Germinal center (tissue), 1 donor: ENCODE measurements around the gene DDR2.
"Not testable (repeated sequence)": the region's sequence is repeated elsewhere in the genome, so short reads cannot be mapped to it uniquely, and the experiment has no call there.

Source experiments
- DNase-seq: peaks from one replicate; pipeline ENCODE4 v3.0.0; 2012; ENCODE audit warnings: mixed read lengths, low spot score

The DDR2 gene

DNA sequence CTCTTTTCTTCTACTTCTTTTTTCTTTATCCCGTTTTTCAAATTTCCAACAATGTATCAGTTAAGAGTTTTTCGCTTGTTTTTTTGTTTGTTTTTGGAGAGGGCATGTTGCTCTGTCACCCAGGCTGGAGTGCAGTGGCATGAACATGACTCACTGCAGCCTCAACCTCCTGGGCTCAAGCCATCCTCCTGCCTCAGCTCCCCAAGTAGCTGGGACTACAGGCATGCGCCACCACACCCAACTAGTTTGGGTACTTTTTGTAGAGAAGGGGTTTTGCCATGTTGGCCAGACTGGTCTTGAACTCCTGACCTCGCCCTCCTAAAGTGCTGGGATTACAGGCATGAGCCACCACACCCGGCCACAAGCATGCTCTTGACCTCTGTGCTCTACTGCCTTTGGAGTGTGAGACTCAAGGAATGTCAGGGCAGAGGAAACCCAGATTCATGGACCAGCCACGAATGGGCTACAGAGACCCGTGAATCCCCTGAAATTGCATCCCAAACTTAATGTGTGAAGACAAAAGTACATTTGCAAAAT, 93.1 kb downstream of the DDR2 start:
- DNase-seq = no peak

DNA sequence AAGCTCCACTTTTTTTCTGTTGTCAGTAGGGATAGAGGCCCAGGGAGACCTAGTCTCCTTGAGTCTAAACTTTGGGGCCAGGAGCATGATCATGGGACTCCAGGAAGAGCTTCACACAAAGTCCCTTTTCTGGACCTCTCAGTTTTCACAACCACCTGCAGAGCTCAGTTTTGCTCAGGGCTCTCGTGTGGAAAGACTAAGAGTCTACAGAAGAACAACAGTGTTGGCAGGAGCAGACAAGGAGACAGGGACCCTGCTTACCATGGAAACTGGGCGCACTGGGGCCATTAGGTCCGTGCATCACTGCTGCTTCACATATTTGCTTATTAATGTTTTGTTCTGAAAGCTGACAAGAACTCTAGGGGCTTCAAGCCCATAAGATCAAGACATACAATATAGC, 94.3 kb downstream of the DDR2 start:
- no peak for DNase-seq

DNA sequence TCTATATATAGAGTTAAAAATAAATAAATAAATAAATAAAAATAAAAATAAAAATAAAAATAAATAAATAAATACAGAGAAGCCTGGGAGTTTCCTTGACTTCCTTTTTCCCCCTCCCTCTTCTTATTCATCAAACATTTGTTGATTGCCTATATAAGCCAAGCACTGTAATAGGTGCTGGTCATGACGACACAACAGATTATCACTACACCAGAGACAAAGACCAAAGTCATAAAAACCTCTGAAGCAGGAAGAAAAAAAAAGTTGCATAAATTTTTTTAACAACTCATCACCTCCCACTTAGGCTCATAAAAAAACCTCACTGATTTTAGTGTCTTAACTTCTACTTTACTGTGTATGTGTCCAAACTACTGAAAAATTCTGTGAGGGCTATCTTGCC, 95.2 kb downstream of the DDR2 start:
- DNase-seq = not testable (repeated sequence)

DNA sequence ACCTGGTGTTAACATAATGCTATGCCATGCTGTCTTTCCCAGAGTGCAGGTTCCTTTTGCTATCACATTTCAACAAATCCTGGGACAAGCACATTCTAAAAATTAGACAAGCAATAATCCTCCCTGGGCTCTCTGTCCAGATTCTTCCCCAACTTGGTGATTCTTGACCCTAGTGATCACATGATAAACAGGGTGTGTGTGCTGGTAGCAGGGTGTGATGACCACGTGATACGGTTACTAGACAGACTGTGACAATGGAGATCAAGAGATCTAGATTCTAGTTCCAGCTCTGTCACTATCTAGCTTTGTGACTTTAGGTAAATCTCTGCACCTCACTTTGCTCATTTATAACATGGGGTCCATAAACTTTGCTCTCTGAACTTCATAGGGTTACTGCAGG, 96.3 kb downstream of the DDR2 start:
- no peak for DNase-seq

DNA sequence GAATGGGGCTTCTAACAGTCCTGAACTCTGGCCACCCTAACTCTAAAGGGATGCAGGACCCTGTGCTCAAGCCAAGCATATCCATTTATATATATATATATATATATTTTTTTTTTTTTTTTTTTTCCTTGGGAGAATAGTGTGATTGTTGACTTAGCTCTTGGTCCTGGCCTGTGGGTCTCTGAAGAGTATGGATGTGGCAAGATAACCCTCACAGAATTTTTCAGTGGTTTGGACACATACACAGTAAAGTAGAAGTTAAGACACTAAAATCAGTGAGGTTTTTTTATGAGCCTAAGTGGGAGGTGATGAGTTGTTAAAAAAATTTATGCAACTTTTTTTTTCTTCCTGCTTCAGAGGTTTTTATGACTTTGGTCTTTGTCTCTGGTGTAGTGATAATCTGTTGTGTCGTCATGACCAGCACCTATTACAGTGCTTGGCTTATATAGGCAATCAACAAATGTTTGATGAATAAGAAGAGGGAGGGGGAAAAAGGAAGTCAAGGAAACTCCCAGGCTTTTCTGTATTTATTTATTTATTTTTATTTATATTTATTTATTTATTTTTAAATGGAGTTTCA, 97.0 kb downstream of the DDR2 start:
- DNase-seq = not testable (repeated sequence)

DNA sequence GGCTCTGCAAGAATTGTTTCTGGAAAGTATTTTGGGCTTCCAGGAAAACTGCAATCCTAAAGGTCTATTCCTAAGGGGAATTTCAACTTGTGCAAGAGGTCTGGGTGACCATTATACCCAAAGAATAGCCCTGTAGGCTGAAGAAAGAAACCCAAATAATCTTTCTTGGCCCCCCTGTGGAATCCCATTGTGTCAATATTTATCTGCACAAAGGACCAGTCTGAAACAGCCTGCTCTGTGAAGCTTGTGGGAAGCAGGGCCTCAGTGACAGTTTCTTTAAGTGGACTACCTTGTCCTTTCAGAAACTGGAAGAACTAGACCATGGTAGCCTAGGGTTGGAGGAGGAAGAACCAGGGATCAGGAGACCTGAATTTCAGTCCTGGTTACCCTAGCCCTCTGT, 99.8 kb downstream of the DDR2 start:
- no peak for DNase-seq

DNA sequence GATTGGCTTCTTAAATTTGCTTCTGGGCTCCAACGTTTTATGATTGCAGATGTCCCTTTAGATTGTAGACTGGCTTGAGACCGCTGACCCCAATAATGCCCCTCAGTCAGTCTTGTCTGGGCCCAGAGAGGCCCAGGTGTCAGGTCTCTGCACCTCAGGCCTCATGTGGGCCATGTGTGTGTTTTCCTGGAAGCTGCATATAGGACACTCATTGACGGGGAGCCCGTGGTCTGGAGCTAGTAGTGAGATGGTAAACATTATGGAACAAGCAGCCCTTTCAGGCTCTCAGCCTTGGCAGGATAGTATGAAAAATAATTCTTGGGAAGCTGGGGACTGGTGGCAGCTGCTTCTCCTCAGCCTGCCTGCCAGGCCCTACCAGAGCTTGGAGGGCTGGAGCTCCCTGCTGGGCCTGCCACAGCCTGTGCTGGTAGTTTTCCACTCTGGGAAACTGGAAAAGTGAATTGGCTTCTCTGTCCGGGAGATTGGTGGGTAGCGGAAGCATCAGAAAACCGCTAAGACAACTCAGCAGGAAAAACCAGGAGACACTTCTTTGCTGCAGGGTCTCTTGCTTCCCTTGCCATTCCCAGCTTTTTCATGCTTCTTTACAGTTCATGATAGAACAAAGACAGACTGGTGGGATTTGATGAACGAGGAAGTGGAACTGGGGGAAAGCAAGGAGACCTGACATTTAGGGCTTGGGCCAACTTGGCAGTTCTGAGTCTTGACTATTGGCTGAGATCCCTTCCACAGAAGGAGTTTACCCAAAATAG, 100.5 kb downstream of the DDR2 start:
- DNase-seq = no peak

DNA sequence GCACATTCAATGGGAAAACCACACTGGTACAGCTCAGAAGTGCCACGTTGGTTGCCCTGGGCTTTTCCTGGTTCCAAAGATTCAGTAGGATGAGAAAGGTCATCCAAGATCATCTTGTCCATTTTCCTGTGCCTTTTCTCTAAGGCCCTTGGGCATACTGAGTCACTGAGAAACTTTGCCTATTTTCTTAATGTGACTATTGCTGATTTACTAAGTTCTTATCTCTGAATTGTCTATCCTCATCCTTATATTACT, 101.0 kb downstream of the DDR2 start:
- no peak for DNase-seq

DNA sequence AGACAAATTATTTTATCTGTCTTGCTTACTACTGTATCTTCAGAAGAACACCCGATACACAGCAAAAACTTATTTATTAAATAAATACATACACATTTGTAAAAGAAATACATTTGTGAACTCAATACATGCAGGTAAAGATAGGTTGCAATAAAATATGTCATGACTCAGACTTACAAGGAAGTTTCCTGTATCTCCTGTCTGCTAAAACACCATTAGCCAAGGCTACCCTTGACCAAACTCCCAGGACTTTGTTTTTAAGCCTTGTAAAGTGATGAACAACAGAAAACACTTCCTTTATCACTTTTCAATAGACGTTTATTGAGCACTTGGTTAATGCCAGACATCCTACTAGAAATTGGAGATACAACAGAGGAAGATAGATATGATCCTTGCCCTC, 101.8 kb downstream of the DDR2 start:
- no peak for DNase-seq

DNA sequence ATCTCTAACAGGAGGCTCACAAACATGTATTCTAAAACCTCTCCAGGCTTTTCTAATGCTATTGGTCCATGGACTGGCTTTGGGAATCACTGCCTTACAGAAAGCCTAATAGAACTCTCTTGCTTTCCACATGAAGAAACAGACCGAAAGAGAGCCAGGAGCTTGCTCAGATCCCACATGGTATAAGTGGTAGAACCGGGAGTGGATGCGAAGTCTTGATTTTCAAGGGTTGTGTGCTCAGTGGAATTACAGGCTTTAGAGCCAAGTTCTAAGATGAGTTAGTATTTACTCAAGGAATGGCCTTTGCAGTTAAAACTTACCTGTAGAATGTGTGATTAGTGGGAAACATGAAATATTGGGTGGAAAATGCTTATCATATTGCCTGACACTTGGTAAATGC, 103.9 kb downstream of the DDR2 start:
- DNase-seq = no peak

DNA sequence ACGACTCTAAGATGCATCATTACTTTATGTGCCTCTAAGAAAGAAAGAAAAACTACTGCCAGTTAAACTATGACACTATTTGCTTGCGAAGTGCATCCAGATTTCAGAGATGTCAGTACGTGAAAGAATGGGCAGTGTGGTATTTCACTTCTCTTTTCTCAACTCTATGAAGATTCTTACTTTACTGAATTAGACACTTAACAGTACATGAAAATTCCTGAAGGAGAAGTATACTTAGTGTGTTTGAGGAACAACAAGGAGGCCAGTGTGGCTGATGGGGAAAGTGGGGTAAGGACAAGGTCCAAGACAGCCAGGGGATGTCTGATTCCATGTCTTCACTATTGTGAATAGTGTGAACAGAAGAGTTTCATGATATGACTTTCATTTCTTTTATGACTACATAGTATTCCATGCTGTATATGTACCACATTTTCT, 104.4 kb downstream of the DDR2 start:
- DNase-seq = no peak

DNA sequence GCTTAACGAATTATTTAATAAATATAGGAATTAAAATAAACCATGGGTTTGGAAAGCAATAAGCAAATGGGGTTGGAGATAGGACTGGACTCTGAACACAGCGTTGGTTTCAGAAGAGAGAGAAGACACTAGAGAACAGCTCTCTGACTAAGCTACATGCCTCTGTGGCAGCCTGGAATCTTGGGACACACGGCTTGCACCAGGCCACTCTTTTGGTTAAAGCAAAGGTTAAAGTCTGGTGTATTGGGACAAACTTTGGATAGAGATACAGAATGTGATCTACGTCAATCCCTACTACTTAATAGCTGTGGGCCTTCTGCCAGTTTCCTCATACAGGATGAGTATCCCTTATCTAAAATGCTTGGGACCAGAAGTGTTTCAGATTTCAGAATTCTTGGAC, 108.5 kb downstream of the DDR2 start:
- no peak for DNase-seq

DNA sequence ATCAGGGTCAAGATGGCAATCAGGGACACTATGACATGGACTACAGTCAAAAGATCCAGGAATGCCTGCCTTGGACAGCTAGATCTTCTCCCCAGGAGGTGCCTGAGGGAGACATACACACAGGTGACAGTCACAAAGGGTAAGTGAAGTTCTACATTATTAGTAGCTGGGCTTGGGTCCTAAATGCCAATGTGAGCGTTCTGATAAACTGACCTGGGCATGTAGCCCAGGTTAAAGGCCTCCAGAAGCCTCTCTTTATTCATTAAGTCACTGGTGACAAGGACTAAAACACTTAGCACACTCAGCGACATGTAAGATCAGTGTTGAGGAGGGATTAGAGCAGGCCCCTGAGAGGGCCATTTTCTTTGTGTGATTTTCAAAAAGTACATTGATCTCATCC, 109.3 kb downstream of the DDR2 start:
- DNase-seq = no peak

DNA sequence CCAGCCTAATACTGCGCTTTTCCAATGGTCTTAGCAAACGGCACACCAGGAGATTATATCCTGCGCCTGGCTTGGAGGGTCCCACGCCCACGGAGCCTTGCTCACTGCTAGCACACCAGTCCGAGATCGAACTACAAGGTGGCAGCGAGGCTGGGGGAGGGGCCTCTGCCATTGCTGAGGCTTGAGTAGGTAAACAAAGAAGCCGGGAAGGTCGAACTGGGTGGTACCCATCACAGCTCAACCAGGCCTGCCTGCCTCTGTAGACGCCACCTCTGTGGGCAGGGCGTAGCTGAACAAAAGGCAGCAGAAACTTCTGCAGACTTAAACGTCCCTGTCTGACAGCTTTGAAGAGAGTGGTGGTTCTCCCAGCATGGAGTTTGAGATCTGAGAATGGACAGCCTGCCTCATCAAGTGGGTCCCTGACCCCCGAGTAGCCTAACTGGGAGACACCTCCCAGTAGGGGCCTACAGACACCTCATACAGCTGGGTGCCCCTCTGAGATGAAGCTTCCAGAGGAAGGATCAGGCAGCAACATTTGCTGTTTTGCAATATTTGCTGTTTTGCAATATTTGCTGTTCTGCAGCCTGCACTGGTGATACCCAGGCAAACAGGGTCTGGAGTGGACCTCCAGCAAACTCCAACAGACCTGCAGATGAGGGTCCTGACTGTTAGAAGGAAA, 114.1 kb downstream of the DDR2 start:
- DNase-seq = not testable (repeated sequence)

DNA sequence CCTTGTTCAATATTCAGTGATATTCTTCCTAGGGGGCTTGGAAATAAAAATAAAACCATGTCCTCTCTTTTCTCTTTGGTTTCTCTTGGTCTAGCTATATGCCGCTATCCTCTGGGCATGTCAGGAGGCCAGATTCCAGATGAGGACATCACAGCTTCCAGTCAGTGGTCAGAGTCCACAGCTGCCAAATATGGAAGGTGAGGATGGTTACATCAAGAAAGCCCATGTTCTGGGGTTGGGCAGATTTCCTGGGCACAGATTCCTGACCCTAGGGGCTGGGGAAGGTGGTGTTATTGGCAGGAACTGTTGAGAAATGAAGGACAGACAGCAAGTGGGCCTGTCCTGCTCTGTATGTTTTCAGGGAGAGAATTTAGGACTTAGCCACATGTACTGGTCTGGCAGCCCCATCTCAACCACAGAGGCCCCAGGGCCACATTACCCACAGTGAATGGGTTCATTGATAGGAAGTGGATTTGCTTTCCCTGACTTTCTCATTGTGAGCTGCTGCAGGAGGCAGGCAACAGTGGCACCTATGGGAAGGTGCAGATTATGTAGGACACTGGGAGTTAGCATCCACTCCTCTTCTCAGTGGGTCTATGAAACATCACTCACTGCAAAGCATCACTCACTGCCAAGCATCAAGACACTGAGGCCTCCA, 120.9 kb downstream of the DDR2 start:
- DNase-seq = no peak

DNA sequence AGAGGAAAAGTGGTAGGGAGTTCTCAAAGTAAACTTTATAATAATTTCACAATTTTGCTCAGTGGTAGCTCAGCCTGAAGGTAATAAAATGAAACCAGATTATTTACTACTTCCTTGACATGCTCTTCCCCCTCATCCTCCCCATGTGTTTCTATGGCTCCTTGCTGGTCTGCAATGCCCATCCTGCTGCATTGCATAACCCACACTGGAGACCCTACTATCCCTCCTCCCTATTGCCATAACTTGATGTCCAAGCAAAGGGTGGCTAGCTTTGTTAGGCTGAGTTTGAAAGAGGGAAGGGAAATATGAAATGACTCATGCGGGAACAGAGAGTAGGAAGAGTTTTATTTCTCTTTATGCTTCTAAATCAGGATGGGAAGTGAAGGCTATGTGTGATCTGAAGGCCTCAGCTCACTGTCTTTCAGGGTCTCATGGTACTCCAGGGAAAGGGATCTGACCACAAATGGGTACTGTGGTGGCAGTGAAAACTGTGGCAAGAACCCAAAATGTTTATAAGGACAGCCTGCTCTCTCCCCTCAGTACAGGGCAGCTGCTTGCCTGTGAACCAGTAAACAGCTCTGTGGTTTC, 121.8 kb downstream of the DDR2 start:
- DNase-seq = no peak

DNA sequence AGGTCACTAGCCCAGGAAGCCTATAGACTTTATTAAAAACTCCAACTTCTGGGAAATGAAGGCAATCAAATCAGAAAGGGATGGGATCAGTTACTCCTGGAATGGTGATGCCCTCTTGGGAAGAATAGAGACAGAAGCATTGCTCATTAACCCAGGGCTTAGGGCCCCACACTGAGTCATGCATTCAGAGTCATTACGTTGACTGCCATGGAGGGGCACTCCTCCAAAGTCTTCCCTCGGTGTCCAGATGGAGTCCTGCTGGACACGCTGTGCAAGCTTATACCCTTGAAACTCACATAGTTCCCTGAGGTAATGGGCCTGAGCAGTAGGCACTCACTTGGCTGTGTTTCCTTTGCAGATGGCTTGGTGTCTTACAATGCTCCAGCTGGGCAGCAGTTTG, 123.0 kb downstream of the DDR2 start:
- DNase-seq = no peak

DNA sequence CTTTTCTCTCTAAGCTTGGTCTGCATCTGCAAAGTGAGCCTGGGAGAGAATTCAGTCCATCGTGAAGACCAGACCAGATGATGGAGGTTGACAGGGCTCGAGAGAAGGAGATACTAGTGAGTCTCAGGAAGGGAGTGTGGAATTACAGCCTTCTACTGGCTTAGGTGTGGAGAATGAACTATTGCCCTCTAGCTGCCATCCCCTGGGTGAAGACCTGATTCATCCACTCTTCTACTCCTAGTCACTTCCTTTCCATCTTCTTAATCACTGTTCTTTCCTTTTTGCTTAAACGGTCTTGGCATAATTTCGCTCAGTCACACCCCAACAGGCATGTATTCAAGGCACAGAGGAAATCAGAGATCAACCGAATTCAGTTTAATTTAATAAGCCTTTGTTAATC, 124.3 kb downstream of the DDR2 start:
- DNase-seq = no peak

DNA sequence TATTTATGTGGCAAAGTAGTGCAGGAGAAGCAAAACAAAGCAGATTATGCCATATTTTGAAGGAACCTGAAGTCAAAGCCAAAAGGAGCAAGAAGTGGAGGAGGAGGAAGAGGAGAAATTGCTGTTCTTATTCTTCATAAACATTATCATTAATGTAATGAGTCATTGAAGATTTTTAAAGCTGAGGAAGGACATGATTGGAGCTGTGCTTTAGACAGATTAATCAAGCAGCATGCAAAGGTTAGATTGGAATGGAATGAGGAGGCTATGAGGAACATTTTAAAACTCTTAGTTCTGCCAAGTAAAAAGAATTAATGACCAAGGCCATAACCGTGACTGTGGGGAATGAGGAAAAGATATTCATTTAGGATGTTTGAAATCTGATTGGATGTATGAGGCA, 125.2 kb downstream of the DDR2 start:
- DNase-seq = no peak

DNA sequence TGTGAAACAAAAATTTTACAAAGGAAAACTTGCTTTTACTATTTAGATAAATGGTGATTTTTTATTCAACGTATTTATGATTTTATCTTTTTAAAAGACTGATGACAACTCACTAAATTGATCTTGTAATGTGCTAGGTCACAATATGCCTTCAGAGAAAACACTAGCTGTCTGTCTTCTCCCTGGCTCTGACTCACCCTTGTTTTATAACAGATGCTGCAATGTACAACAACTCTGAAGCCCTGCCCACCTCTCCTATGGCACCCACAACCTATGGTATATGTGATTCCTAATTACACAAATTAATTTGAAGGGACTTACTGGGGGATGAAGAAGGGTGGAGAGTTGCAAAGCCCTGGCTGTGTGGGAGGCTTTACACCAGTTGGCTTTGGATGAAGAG, 133.5 kb downstream of the DDR2 start:
- DNase-seq = no peak

DNA sequence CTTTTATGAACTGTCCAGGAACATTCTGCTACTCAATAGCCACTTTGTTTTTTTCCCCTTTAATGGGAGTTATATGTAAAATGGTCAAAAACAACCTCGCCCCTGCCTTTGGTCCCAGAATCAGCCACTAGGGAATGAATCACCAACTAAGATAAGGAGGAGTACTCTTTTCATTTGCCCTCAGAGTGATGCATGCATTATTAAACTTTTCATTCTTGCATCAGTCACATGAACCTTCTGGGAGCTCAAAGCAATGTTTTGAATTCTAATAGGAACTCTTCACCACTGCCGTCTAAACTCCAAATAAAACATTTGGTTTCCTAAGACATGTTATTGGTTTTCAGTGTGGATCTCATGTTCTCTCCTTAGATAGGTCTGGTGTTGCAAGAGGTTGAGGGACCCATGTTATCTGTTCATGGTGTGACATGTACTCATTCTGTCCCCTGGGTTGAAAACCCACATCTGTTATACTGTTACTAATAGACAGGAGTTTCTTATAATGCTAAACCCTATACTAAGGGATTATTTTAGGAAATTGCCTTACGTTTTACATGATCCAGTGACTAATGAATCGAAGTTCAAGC, 140.4 kb downstream of the DDR2 start:
- no peak for DNase-seq

DNA sequence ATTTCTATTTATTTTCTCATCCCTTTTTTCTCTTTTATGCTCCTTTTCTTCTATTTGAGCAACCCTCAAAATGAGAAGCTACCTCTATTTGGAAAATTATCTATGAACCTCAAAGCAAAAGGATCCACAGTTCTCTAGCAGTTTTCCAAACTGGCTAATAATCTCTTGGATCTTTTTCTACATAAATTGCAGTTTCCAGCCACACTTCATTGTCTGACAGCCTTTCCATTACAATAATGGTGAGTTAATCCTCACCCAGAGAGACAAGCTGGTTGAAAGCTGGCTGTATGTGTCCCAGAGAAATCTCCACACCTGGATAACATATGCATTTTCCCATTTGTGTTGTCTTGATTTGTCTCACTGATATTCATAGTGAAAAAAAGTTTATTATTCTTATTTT, 141.7 kb downstream of the DDR2 start:
- no peak for DNase-seq
